ENCODE data around the gene TSPAN19. TPM values are rescaled to one million over a fixed set of nuclear protein-coding genes. Genes with fewer than 3 reads are reported as not detected.
A peak's percentile ranks its signal among the peaks of the same experiment; 100 is the strongest.

The TSPAN19 gene
- total and polyA plus RNA-seq, 7 donors: 0.04 to 0.06 TPM; not detected in 5

GRCh38 chr12:85018098-85018497 is 18.0 kb downstream of the TSPAN19 start:
- no peak for DNase-seq
- H3K4me3 ChIP-seq: no peak overlapping the region
- no peaks in the 10 kb centered on the region for H3K27me3 ChIP-seq (ENCODE audit: insufficient read depth in 3 of 3, low read length in 2 of 3)
- no peaks in the 10 kb centered on the region for H3K9me3 ChIP-seq
- H3K27ac ChIP-seq: no peak overlapping the region
- no peak for TF ChIP-seq CTCF (IDR thresholded peaks at IDR 0.05)
- WGBS, 3 donors: 65 to 73% (median 70%) methylated on average over 2 of the region's 2 CpGs
- H3K4me1 ChIP-seq: no peaks in the 10 kb centered on the region
- ATAC-seq: no peak
- intact Hi-C loops (cut with DNase I): no loop called here
- no peaks in the 10 kb centered on the region for H3K36me3 ChIP-seq (ENCODE audit: insufficient read depth in 1 of 2, low read depth in 1 of 2)

GRCh38 chr12:85017618-85018017 is 18.5 kb downstream of the TSPAN19 start:
- H3K36me3 ChIP-seq (ENCODE audit: insufficient read depth in 1 of 2, low read depth in 1 of 2): no peaks in the 10 kb centered on the region
- ATAC-seq (no peak), DNase-seq (no peak)
- intact Hi-C loops (cut with DNase I): no loop called here
- no peak for TF ChIP-seq CTCF (IDR thresholded peaks at IDR 0.05)
- H3K4me3 ChIP-seq: no peak overlapping the region
- H3K9me3 ChIP-seq: no peaks in the 10 kb centered on the region
- no peaks in the 10 kb centered on the region for H3K27me3 ChIP-seq (ENCODE audit: insufficient read depth in 3 of 3, low read length in 2 of 3)
- H3K4me1 ChIP-seq: no peaks in the 10 kb centered on the region
- H3K27ac ChIP-seq: no peak overlapping the region

GRCh38 chr12:85017133-85017532 is 18.9 kb downstream of the TSPAN19 start:
- WGBS, 3 donors: 86 to 87% (median 86%) methylated on average over 3 of the region's 3 CpGs
- Histone ChIP-seq H3K36me3 (ENCODE audit: insufficient read depth in 1 of 2, low read depth in 1 of 2) (no peaks in the 10 kb centered on the region), H3K4me3 (no peak overlapping the region), H3K4me1 (no peaks in the 10 kb centered on the region), H3K9me3 (no peaks in the 10 kb centered on the region), H3K27me3 (ENCODE audit: insufficient read depth in 3 of 3, low read length in 2 of 3) (no peaks in the 10 kb centered on the region), H3K27ac (no peak overlapping the region)
- no peak for DNase-seq
- intact Hi-C loops (cut with DNase I): no loop called here
- no peak for TF ChIP-seq CTCF (IDR thresholded peaks at IDR 0.05)
- no peak for ATAC-seq

- no peak overlapping the region for H3K27ac ChIP-seq
- no peaks in the 10 kb centered on the region for H3K4me1 ChIP-seq
- no peak for TF ChIP-seq CTCF (IDR thresholded peaks at IDR 0.05)
- DNase-seq: no peak
- WGBS, 3 donors: 29 to 42% (median 32%) methylated on average over 1 of the region's 1 CpG
- no peaks in the 10 kb centered on the region for H3K27me3 ChIP-seq (ENCODE audit: insufficient read depth in 3 of 3, low read length in 2 of 3)
- intact Hi-C loops (cut with DNase I): no loop called here
- no peaks in the 10 kb centered on the region for H3K36me3 ChIP-seq (ENCODE audit: insufficient read depth in 1 of 2, low read depth in 1 of 2)
- no peak overlapping the region for H3K4me3 ChIP-seq
- ATAC-seq: peak in 3 of 4 donors; percentile 41 to 64 (median 61)
- no peaks in the 10 kb centered on the region for H3K9me3 ChIP-seq
Measured at GRCh38 chr12:85016413-85016812, 19.7 kb downstream of the TSPAN19 start.

GRCh38 chr12:85007836-85008235 is 28.2 kb downstream of the TSPAN19 start:
- no peak for TF ChIP-seq CTCF (IDR thresholded peaks at IDR 0.05)
- intact Hi-C loops (cut with DNase I): no loop called here
- no peaks in the 10 kb centered on the region for H3K9me3 ChIP-seq
- no peak for ATAC-seq
- 32 to 53% (median 40%) methylated on average over 4 of the region's 4 CpGs for WGBS, 3 donors
- no peak overlapping the region for H3K27ac ChIP-seq
- H3K4me3 ChIP-seq: no peak overlapping the region
- DNase-seq: no peak
- no peaks in the 10 kb centered on the region for H3K27me3 ChIP-seq (ENCODE audit: insufficient read depth in 3 of 3, low read length in 2 of 3)
- no peaks in the 10 kb centered on the region for H3K36me3 ChIP-seq (ENCODE audit: insufficient read depth in 1 of 2, low read depth in 1 of 2)
- no peaks in the 10 kb centered on the region for H3K4me1 ChIP-seq
